ENCODE data around the gene ARHGAP1.

The ARHGAP1 gene

DNA sequence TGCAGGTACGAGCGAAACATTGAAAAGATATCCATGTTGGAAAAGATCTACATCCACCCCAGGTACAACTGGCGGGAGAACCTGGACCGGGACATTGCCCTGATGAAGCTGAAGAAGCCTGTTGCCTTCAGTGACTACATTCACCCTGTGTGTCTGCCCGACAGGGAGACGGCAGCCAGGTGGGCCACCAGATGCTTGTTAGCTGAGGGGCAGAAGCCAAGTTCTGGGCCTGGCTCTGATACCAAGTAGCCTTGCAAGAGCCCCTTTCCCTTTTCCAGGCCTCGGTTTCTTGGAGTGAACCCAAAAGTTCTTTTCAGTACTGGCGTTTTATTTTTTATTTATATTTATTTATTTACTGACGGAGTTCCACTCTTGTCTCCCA, 28.2 kb upstream of the ARHGAP1 start:
- H3K27ac ChIP-seq = no peak overlapping the region
- no peak for TF ChIP-seq ZFX (IDR thresholded peaks at IDR 0.05; ENCODE audit: borderline replicate concordance)
- TF ChIP-seq, protein P1, sequence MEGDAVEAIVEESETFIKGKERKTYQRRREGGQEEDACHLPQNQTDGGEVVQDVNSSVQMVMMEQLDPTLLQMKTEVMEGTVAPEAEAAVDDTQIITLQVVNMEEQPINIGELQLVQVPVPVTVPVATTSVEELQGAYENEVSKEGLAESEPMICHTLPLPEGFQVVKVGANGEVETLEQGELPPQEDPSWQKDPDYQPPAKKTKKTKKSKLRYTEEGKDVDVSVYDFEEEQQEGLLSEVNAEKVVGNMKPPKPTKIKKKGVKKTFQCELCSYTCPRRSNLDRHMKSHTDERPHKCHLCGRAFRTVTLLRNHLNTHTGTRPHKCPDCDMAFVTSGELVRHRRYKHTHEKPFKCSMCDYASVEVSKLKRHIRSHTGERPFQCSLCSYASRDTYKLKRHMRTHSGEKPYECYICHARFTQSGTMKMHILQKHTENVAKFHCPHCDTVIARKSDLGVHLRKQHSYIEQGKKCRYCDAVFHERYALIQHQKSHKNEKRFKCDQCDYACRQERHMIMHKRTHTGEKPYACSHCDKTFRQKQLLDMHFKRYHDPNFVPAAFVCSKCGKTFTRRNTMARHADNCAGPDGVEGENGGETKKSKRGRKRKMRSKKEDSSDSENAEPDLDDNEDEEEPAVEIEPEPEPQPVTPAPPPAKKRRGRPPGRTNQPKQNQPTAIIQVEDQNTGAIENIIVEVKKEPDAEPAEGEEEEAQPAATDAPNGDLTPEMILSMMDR (IDR thresholded peaks at IDR 0.05) = no peak

GRCh38 chr11:46727952-46728658, 27.7 kb upstream of the ARHGAP1 start:
- no peak for TF ChIP-seq ZFX (IDR thresholded peaks at IDR 0.05; ENCODE audit: borderline replicate concordance)
- TF ChIP-seq, protein P1 (IDR thresholded peaks at IDR 0.05) = no peak
- H3K27ac ChIP-seq = no peak overlapping the region

DNA sequence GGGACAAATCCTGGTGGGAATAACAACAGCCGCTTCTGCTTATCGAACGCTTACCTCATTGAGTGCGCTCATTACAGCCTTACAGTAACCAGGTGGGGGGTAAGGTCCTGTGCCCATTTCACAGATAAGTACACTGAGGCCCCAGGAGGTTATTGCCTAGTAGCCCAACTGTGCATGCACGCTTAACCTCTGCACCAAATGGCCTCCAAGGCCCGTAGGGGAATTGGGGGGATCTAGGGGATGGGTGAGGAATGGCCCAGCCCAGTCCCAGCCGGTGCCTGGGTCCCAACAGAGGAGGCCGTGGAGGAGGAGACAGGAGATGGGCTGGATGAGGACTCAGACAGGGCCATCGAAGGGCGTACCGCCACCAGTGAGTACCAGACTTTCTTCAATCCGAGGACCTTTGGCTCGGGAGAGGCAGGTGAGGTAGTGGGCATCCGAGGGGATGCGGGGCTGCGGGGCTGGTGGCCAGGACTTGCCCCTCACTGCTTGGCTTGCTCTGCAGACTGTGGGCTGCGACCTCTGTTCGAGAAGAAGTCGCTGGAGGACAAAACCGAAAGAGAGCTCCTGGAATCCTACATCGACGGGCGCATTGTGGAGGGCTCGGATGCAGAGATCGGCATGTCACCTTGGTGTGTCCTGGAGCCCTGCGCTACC, 25.9 kb upstream of the ARHGAP1 start:
- TF ChIP-seq, protein P1 (IDR thresholded peaks at IDR 0.05) = no peak
- no peak for TF ChIP-seq ZFX (IDR thresholded peaks at IDR 0.05; ENCODE audit: borderline replicate concordance)

DNA sequence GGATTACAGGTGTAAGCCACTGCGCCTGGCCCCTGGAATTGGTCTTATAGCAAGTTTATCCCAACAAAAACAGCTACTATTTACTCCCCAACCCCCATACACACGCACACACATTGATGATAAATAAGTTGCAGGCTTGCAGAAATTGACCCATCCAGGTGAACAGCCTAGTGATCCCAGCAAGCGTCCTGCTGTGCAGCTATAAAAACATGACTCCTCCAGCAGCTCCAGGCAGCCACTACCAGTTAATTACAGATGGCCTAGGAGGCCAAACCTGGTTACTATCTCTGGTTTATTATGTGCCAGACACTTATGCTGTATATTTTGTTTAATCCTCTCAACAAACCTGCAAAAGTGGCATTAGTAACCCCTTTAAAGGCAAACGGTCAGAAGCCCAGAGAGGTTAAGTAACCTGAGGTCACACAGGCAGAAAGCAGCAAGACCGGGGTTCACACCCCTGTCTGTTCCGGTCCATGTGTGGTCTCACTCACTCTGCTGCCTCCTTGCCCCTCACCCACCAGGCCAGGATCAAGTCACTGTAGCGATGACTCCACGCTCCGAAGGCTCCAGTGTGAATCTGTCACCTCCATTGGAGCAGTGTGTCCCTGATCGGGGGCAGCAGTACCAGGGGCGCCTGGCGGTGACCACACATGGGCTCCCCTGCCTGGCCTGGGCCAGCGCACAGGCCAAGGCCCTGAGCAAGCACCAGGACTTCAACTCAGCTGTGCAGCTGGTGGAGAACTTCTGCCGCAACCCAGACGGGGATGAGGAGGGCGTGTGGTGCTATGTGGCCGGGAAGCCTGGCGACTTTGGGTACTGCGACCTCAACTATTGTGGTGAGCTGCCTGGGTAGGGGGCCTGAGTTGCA, 25.2 kb upstream of the ARHGAP1 start:
- no peak overlapping the region for H3K27ac ChIP-seq
- no peak for TF ChIP-seq ZFX (IDR thresholded peaks at IDR 0.05; ENCODE audit: borderline replicate concordance)
- TF ChIP-seq, protein P1 (IDR thresholded peaks at IDR 0.05) = no peak

More for the DNA sequence above, 25.9 kb upstream of the ARHGAP1 start:
- H3K27ac ChIP-seq = no peak overlapping the region

GRCh38 chr11:46724088-46724487, 23.7 kb upstream of the ARHGAP1 start:
- no peak overlapping the region for H3K27ac ChIP-seq
- TF ChIP-seq ZFX (IDR thresholded peaks at IDR 0.05; ENCODE audit: borderline replicate concordance) = no peak
- TF ChIP-seq, protein P1 (IDR thresholded peaks at IDR 0.05) = no peak

DNA sequence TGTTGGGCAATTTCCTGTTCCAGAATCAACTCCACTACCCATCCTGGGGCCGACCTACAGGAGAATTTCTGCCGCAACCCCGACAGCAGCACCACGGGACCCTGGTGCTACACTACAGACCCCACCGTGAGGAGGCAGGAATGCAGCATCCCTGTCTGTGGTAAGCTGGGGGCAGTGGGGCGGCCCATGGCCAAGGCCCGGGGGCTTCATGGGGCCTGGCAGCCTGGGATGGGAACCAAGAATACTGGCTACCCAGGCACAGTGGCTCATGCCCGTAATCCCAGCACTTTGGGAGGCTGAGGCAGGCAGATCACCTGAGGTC, 22.9 kb upstream of the ARHGAP1 start:
- TF ChIP-seq, protein P1 (IDR thresholded peaks at IDR 0.05) = no peak
- TF ChIP-seq ZFX (IDR thresholded peaks at IDR 0.05; ENCODE audit: borderline replicate concordance) = no peak
- H3K27ac ChIP-seq = no peak overlapping the region
